HG03378 (cell line): ENCODE results near the gene ZCWPW1.
"Not testable (repeated sequence)": the region's sequence is repeated elsewhere in the genome, so short reads cannot be mapped to it uniquely, and the experiment has no call there.

Source experiments
- ATAC-seq: cut with Tn5 transposase; IDR thresholded peaks from one replicate; pipeline ENCODE4 v1.9.1; 2021; ENCODE audit warnings: mild to moderate bottlenecking, moderate library complexity; ENCODE audit not compliant: unreplicated experiment

Gene ZCWPW1

DNA sequence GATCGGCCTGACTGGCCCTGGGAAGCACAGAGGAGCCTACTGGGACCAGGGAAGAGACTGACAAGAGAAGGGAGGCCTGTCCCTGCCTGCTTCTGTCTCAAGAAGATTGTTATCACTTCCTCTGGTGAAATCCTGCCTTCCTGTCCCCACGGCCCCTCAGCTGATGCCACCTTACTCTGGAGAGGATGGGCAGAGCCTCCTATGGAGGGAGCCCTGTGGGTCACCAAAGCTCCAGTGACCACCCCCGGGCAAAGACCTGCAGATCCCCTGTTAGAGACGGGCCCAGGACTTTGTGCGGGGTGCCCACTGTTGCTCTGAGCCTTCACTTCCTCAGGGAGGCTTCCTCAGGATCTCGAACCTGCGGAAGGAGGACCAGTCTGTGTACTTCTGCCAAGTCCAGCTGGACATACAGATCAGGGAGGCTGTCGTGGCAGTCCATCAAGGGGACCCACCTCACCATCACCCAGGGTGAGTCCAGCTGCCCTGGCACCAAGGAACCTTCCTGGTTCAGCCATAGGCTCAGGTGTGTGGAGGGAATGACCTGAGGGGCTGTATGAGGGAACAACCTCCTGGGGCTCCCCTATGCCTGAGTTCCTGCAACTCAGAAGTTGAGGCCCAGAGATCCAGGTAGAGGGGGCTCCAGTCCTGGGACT is 72.0 kb downstream of the ZCWPW1 start:
- no peak for ATAC-seq

- no peak for ATAC-seq
Measured at GRCh38 chr7:100353685-100354330, 74.7 kb downstream of the ZCWPW1 start.

GRCh38 chr7:100352984-100353684 is 75.4 kb downstream of the ZCWPW1 start:
- ATAC-seq: no peak

DNA sequence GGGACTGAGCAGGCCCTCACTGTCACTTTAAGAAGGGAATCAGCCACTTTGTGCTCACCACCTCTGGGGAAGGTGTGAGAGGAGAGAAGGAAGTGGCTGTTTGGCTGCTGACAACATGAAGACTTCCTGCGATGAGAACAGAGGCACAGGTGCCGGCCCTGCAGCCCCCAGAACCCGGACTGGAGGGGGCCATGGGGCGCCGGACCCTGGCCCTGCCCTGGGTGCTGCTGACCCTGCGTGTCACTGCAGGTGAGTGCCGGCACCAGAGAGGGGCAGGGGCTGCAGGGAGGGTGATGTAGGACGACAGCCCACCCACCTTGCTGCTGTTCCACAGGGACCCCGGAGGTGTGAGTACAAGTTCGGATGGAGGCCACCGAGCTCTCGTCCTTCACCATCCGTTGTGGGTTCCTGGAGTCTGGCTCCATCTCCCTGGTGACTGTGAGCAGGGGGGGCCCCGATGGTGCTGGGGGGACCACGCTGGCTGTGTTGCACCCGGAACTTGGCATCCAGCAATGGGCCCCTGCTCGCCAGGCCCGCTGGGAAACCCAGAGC is 76.2 kb downstream of the ZCWPW1 start:
- not testable (repeated sequence) for ATAC-seq

- no peak for ATAC-seq
Measured at GRCh38 chr7:100351657-100352058, 76.8 kb downstream of the ZCWPW1 start.
